Effector memory CD4-positive, alpha-beta T cell (primary cell): ENCODE data around the gene SKA3.
"Not testable (repeated sequence)": the region's sequence is repeated elsewhere in the genome, so short reads cannot be mapped to it uniquely, and the experiment has no call there.

Experiments used
- DNase-seq, 3 donors: peaks; one replicate each; pipeline ENCODE4 v3.0.0-alpha.2; 2020
- H3K27ac ChIP-seq: 2 replicates; pipeline ENCODE4 v1.7.0; 2013; ENCODE audit warnings: mild to moderate bottlenecking, low read length, moderate library complexity; ENCODE audit not compliant: insufficient read depth, poor library complexity, severe bottlenecking
- H3K27me3 ChIP-seq: replicated peaks from 2 replicates; pipeline ENCODE4 v1.7.0; 2013; ENCODE audit warnings: mild to moderate bottlenecking, low read length; ENCODE audit not compliant: insufficient read depth, control insufficient read depth, poor library complexity, severe bottlenecking
- H3K36me3 ChIP-seq: 2 replicates; pipeline ENCODE4 v1.7.0; 2013; ENCODE audit warnings: mild to moderate bottlenecking, low read length, moderate library complexity; ENCODE audit not compliant: control insufficient read depth, insufficient read depth
- H3K4me1 ChIP-seq: 2 replicates; pipeline ENCODE4 v1.7.0; 2013; ENCODE audit warnings: low read length, mild to moderate bottlenecking; ENCODE audit not compliant: control insufficient read depth, insufficient read depth, poor library complexity, severe bottlenecking
- H3K4me3 ChIP-seq: 2 replicates; pipeline ENCODE4 v1.7.0; 2013; ENCODE audit warnings: low read length, low read depth, mild to moderate bottlenecking; ENCODE audit not compliant: insufficient read depth, poor library complexity, severe bottlenecking
- H3K9me3 ChIP-seq: 2 replicates; pipeline ENCODE4 v1.7.0; 2013; ENCODE audit warnings: mild to moderate bottlenecking, low read length, moderate library complexity; ENCODE audit not compliant: control insufficient read depth

Gene SKA3

DNA sequence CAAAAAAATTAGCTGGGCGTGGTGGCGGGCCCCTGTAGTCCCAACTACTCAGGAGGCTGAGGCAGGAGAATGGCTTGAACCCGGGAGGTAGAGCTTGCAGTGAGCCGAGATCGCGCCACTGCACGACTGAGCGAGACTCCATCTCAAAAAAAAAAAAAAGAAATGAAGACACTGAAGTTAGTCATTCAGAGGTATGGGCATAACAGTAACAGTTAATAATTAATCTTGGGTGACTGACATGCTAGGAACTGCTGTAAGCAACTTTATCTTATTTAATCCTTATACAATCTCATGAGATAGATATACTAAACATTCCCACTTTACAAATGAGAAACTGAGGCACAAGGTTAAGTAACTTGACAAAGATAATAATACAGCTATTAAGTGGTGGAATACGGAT, 4.9 kb downstream of the SKA3 start:
- Histone ChIP-seq H3K27me3 (no peaks in the 10 kb centered on the region), H3K4me3 (no peak overlapping the region), H3K36me3 (no peaks in the 10 kb centered on the region), H3K27ac (no peak overlapping the region), H3K9me3 (no peaks in the 10 kb centered on the region), H3K4me1 (no peaks in the 10 kb centered on the region)
- no peak for DNase-seq

DNA sequence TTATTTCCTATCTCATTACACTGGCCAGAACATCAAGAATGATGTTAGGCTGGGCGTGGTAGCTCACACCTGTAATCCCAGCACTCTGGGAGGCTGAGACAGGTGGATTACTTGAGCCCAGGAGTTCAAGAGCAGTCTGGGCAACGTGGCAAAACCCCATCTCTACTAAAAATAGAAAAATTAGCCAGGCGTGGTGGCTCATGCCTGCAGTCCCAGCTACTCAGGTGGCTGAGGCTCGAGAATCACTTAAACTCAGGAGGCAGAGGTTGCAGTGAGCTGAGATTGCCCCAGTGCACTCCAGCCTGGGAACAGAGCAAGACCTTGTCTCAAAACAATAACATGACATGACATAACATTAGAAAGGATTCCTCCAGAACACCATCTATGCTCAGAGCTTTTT, 10.7 kb downstream of the SKA3 start:
- H3K36me3 ChIP-seq, H3K4me3 ChIP-seq, H3K9me3 ChIP-seq, H3K4me1 ChIP-seq, H3K27me3 ChIP-seq, DNase-seq, H3K27ac ChIP-seq: not testable (repeated sequence)

DNA sequence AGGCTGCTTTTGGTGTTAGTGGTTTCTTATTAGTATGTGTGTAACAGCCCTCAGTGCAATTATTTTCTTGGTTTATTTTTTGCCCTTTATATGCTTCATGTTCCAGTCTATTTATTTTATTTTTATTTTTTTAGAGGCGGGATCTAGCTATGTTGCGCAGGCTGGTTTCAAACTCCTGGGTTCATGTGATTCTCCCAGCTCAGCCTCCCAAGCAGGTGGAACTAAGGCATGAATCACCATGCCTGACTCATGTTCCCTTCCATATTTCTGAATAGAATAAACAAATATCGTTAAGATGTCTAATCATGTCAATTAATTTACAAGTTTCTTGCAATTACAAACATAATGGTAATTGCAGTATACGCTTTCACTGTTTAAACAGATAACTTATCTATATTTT, 11.7 kb downstream of the SKA3 start:
- Histone ChIP-seq H3K27ac (no peak overlapping the region), H3K9me3 (no peaks in the 10 kb centered on the region), H3K4me3 (no peak overlapping the region), H3K36me3 (no peaks in the 10 kb centered on the region), H3K4me1 (no peaks in the 10 kb centered on the region), H3K27me3 (no peaks in the 10 kb centered on the region)
- DNase-seq: no peak

DNA sequence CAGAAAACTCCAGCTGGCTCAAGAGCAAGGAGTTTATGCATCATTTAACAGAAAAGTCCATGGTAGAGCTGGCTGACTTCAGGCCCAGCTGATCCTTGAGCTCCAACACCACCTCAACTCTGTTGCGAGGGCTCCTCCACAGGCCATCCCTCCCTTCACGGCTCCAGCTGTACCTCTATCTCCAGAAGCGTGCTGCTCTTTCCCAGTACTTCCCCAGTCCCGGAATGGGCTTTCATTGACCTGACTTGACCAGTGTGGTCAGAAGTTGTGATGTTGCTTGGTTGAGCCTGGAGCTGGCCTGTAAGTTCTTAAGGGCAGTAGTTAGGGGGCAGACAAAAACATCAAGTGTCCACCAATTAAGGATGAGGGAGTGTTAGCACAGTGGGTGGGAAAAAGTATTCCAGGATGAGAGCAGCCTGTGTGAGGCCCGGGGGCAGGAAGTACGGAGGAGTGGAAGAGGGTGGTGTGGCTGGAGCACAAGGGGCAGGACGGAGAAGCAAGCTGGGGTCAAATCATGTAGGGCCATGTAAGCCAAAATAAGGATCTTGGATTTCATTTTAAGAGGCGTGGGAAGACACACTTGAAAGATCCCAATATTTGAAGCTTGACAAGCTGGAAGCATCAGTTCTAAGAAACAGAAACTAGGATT, 24.0 kb downstream of the SKA3 start:
- Histone ChIP-seq H3K27me3 (no peaks in the 10 kb centered on the region), H3K4me3 (no peak overlapping the region), H3K27ac (no peak overlapping the region), H3K36me3 (peaks cover 8% of the 10 kb centered on the region), H3K4me1 (no peaks in the 10 kb centered on the region), H3K9me3 (no peaks in the 10 kb centered on the region)
- no peak for DNase-seq

DNA sequence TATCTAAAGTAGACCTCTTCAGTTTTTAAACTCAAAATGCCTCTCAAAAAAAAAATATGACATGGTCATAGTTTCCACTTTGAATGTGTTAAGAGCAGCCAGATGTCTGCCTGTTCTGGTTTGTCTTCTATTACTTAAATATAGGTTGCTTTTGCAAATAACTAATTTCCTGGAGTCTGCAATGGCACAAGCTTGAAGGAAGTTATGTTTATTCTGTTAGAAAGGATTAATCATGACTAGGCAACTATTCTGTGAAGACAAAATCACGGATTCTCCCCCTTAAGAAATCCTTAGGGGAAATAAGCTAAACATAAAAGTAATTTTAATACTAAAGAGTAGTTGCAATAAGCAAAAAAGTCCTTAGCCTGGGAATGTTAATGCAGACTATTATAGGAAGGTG, 26.3 kb downstream of the SKA3 start:
- Histone ChIP-seq H3K9me3 (no peaks in the 10 kb centered on the region), H3K4me3 (no peak overlapping the region), H3K4me1 (no peaks in the 10 kb centered on the region), H3K27ac (no peak overlapping the region), H3K27me3 (no peaks in the 10 kb centered on the region), H3K36me3 (peaks cover 18% of the 10 kb centered on the region)
- DNase-seq: no peak

DNA sequence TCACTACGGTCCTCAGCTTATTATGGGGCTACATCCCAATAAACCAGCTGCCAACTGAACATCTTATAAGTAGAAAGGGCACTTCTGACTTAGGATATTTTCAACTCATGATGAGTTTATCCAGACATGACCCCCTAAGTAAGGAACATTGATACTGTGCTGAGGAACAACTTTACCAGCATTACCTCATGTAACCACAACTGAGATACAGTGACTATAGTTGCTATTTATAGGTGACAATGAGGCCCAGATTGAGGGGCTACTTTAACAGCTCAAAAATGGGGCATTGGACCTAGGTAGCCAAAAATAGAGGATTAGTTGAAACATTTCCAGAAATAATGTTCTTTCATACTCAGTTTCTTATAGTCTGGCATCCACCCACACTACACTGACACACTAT, 26.8 kb downstream of the SKA3 start:
- no peak for DNase-seq
- Histone ChIP-seq H3K4me1 (no peaks in the 10 kb centered on the region), H3K9me3 (no peaks in the 10 kb centered on the region), H3K27me3 (no peaks in the 10 kb centered on the region), H3K4me3 (no peak overlapping the region), H3K36me3 (peaks cover 18% of the 10 kb centered on the region), H3K27ac (no peak overlapping the region)

DNA sequence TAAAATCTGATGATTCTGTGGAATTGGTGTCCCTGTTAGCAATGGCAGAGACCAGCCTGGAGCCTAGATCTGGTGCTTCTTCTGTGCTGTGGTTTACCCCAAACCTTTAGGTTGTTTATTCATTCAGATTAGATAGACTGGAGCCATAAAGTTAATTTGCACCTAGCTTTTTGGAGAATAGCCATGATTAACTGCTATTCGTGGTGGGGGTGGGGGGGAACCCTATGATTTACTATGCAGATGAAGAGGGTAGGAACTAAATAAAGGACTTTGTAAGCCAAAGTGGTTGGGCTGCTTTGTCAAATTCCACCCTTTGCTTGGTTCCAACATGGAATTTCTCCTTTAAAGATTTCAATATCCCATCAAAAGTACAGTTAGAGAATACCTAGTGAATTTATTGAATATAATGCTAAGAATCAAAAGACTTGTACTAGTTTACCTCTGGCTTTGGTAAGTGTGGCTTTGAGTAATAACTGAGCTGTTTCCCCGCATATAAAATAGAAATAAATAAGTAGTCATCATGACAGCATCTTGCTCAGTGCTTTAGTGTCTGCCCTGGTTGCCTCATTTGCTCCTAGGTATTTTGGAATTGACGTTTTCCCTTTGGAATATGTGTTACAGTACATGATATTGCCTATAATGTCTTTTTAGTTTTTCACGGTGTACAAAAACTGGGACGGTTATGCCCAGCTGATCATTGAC, 27.6 kb downstream of the SKA3 start:
- Histone ChIP-seq H3K27me3 (no peaks in the 10 kb centered on the region), H3K27ac (no peak overlapping the region), H3K36me3 (peaks cover 21% of the 10 kb centered on the region), H3K4me3 (no peak overlapping the region), H3K4me1 (no peaks in the 10 kb centered on the region), H3K9me3 (no peaks in the 10 kb centered on the region)
- no peak for DNase-seq

DNA sequence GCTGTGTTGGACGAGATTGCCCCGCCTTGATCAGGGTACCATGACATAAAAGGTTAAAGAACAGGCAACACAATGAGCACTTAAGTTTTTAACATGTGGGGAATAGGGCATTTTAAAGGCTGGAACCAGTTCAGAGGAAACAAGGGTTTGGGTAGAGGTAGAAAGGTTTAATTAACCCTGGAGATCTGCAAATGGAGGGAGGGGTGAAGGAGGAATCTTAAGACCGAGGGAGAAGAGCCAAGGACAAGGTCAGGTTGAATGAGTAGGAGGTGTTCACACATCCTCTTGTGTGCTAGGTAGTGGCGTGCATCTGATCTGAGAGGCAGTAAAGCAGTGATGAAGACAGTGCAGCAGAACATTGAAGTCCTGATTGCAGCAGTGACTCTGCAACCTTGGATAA, 28.5 kb downstream of the SKA3 start:
- Histone ChIP-seq H3K4me1 (peaks cover 4% of the 10 kb centered on the region), H3K36me3 (peaks cover 26% of the 10 kb centered on the region), H3K27ac (no peak overlapping the region), H3K9me3 (no peaks in the 10 kb centered on the region), H3K27me3 (no peaks in the 10 kb centered on the region), H3K4me3 (no peak overlapping the region)
- no peak for DNase-seq

DNA sequence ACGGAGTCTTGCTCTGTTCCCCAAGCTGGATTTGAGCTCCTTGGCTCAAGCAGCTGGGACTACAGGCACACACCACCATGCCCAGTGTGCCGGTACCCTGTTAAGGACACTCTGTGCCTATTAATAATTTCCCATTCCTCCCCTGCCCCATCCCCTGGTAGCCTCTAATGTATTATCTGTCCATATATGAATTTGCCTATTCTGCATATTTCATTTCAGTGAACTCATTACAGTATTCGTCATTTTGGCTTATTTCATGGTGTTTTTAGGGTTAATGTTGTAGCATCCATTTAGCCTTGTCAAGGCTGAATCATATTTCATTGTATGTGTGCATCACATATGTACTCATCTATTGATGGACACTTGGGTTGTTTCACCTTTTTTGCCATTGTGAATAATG, 33.6 kb downstream of the SKA3 start:
- DNase-seq: no peak
- peaks cover 21% of the 10 kb centered on the region for H3K4me1 ChIP-seq
- no peaks in the 10 kb centered on the region for H3K9me3 ChIP-seq
- H3K4me3 ChIP-seq: no peak overlapping the region
- H3K36me3 ChIP-seq: peaks cover 22% of the 10 kb centered on the region
- no peak overlapping the region for H3K27ac ChIP-seq
- H3K27me3 ChIP-seq: no peaks in the 10 kb centered on the region

DNA sequence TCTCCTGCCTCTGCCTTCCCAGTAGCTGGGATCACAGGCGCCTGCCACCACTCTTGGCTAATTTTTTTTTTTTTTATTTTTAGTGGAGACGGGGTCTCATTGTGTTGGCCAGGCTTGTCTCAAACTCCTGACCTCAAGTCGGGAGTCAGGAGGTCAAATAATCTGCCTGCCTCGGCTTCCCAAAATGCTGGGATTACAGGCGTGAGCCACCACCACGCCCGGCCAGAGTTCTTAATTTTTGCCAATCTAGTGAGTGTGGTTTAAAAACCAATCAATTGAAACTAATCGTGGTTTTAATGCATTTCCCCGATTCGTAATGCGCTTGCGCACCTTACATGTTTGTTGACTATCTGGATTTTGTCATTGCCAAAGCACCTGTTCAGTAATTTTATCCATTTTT, 37.0 kb downstream of the SKA3 start:
- Histone ChIP-seq H3K27ac (peak overlapping the region; percentile 90), H3K36me3 (peaks cover 7% of the 10 kb centered on the region), H3K4me3 (peak overlapping the region; percentile 57), H3K4me1 (peaks cover 21% of the 10 kb centered on the region), H3K27me3 (no peaks in the 10 kb centered on the region), H3K9me3 (no peaks in the 10 kb centered on the region)
- no peak for DNase-seq
